Measurements from ENCODE around the gene CCDC15. TPM values are rescaled to one million over a fixed set of nuclear protein-coding genes. Genes with fewer than 3 reads are reported as not detected.

Gene CCDC15
- polyA plus RNA-seq, 2 of the 4 experiments (the other 2 are of a cell fraction) = 0.58 to 1.3 TPM

DNA sequence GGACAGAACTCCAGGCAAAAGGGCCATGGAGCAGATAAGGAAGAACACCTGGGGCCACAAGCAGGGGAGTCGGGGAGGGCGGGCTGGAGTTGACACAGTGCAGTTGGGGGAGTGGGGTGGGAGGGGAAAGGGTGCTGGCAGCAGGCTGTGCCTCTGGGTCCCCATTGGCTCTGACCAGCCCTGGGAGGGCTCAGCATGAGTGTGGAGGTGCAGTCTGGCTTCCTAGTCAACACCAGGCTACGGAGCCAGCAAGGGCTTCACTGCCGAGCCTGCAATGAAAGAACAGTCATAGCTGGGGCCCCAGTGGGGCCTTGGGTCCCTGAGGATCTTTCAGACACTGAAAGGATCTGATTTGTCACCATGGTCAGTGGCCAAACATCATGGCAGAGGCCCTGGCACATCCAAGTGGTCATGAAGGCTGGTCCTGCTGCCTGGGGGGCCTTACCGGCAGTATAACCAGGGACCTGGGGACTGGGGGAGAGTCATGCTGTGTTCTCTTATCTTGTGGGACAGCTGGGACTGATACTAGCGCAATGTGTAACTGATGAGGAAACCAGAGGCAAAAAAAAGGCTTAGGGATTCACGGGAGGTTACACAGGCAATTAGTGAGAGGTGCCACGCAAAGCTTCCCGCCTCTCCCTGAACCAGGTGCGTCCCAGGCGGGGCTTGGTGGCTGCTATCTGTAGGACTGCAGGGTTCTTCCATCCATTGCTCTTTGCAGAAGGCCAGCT is 120.7 kb downstream of the CCDC15 start:
- peaks cover 12% of the 10 kb centered on the region for H3K4me1 ChIP-seq
- ATAC-seq = no peak
- ChIA-PET POLR2A (no interaction called here), CTCF (interaction anchor here (1.4 kb wide), 1 partner anchor 67 kb away, joined by 3 read pairs; no protein-coding TSS in a partner anchor)
- no peak overlapping the region for H3K4me2 ChIP-seq
- no peak overlapping the region for H3K27ac ChIP-seq
- no peak for DNase-seq (ENCODE audit: low read depth in 1 of 2, low spot score in 1 of 2)
- WGBS (ENCODE audit: missing lambda C conversion rate) = 72% methylated on average over 7 of the region's 11 CpGs
- H3K9me3 ChIP-seq = no peaks in the 10 kb centered on the region
- TF ChIP-seq HOXA7 (CRISPR knock-in tag; IDR thresholded peaks at IDR 0.05) (no peak), HOXB13 (CRISPR knock-in tag; IDR thresholded peaks at IDR 0.05; ENCODE audit: low read depth) (no peak), FOSB (CRISPR knock-in tag; IDR thresholded peaks at IDR 0.05) (no peak), ZSCAN20 (CRISPR knock-in tag; IDR thresholded peaks at IDR 0.05) (no peak), JUNB (IDR thresholded peaks at IDR 0.05) (no peak), TP53 (CRISPR knock-in tag; IDR thresholded peaks at IDR 0.05) (no peak), MYC (IDR thresholded peaks at IDR 0.05; ENCODE audit: borderline replicate concordance, low read length) (no peak), ZC3H11A (IDR thresholded peaks at IDR 0.05) (no peak), GATA3 (IDR thresholded peaks at IDR 0.05; ENCODE audit: borderline replicate concordance) (no peak), KDM1A (IDR thresholded peaks at IDR 0.05; ENCODE audit: low read depth) (no peak), FOXS1 (CRISPR knock-in tag; IDR thresholded peaks at IDR 0.05) (no peak), RAD21 (conservative IDR thresholded peaks at IDR 0.05 in 1 of 2, IDR thresholded peaks at IDR 0.05 in 1 of 2) (no peak), EHMT2 (IDR thresholded peaks at IDR 0.05; ENCODE audit: low read depth) (no peak), ZNF302 (CRISPR knock-in tag; IDR thresholded peaks at IDR 0.05) (no peak), CBX8 (IDR thresholded peaks at IDR 0.05) (no peak), RARB (CRISPR knock-in tag; IDR thresholded peaks at IDR 0.05) (no peak), NFE2L2 (conservative IDR thresholded peaks at IDR 0.05; ENCODE audit: low read length) (no peak)
- TF ChIP-seq, protein P1, sequence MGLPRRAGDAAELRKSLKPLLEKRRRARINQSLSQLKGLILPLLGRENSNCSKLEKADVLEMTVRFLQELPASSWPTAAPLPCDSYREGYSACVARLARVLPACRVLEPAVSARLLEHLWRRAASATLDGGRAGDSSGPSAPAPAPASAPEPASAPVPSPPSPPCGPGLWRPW (IDR thresholded peaks at IDR 0.05) = no peak
- TF ChIP-seq, protein P2, sequence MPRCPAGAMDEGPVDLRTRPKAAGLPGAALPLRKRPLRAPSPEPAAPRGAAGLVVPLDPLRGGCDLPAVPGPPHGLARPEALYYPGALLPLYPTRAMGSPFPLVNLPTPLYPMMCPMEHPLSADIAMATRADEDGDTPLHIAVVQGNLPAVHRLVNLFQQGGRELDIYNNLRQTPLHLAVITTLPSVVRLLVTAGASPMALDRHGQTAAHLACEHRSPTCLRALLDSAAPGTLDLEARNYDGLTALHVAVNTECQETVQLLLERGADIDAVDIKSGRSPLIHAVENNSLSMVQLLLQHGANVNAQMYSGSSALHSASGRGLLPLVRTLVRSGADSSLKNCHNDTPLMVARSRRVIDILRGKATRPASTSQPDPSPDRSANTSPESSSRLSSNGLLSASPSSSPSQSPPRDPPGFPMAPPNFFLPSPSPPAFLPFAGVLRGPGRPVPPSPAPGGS (IDR thresholded peaks at IDR 0.05) = no peak
- TF ChIP-seq, protein P3, sequence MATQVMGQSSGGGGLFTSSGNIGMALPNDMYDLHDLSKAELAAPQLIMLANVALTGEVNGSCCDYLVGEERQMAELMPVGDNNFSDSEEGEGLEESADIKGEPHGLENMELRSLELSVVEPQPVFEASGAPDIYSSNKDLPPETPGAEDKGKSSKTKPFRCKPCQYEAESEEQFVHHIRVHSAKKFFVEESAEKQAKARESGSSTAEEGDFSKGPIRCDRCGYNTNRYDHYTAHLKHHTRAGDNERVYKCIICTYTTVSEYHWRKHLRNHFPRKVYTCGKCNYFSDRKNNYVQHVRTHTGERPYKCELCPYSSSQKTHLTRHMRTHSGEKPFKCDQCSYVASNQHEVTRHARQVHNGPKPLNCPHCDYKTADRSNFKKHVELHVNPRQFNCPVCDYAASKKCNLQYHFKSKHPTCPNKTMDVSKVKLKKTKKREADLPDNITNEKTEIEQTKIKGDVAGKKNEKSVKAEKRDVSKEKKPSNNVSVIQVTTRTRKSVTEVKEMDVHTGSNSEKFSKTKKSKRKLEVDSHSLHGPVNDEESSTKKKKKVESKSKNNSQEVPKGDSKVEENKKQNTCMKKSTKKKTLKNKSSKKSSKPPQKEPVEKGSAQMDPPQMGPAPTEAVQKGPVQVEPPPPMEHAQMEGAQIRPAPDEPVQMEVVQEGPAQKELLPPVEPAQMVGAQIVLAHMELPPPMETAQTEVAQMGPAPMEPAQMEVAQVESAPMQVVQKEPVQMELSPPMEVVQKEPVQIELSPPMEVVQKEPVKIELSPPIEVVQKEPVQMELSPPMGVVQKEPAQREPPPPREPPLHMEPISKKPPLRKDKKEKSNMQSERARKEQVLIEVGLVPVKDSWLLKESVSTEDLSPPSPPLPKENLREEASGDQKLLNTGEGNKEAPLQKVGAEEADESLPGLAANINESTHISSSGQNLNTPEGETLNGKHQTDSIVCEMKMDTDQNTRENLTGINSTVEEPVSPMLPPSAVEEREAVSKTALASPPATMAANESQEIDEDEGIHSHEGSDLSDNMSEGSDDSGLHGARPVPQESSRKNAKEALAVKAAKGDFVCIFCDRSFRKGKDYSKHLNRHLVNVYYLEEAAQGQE (IDR thresholded peaks at IDR 0.05) = no peak
- H3K4me3 ChIP-seq = no peak overlapping the region
- FAIRE-seq = no peak

DNA sequence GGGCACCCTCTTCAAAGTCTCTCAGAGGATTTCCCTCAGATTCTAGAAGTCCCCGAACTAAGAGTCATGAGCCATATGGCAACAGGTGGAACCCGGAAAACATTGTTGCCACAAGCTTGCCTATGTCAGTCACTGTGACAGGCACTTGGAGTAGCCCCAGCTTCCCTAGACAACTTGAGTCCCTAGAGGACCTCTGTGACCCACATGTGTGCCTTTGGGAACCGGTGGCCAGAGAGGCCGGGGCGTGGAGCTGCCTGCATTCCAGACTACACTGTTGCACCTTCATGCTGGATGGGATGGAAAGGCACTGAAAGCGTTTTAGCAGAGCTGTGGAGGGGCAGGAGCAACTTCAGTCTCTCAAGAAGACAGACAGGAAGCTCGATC is 121.2 kb downstream of the CCDC15 start:
- FAIRE-seq (no peak), DNase-seq (ENCODE audit: low read depth in 1 of 2, low spot score in 1 of 2) (no peak), ATAC-seq (no peak)
- TF ChIP-seq CHD4 (IDR thresholded peaks at IDR 0.05; ENCODE audit: borderline replicate concordance) (no peak), HDAC2 (IDR thresholded peaks at IDR 0.05) (no peak), FOSB (CRISPR knock-in tag; IDR thresholded peaks at IDR 0.05) (no peak), RARB (CRISPR knock-in tag; IDR thresholded peaks at IDR 0.05) (no peak), CBX2 (IDR thresholded peaks at IDR 0.05; ENCODE audit: borderline replicate concordance, low read depth) (no peak), RCOR1 (IDR thresholded peaks at IDR 0.05; ENCODE audit: low read depth, low read length) (no peak)
- TF ChIP-seq, protein P4, sequence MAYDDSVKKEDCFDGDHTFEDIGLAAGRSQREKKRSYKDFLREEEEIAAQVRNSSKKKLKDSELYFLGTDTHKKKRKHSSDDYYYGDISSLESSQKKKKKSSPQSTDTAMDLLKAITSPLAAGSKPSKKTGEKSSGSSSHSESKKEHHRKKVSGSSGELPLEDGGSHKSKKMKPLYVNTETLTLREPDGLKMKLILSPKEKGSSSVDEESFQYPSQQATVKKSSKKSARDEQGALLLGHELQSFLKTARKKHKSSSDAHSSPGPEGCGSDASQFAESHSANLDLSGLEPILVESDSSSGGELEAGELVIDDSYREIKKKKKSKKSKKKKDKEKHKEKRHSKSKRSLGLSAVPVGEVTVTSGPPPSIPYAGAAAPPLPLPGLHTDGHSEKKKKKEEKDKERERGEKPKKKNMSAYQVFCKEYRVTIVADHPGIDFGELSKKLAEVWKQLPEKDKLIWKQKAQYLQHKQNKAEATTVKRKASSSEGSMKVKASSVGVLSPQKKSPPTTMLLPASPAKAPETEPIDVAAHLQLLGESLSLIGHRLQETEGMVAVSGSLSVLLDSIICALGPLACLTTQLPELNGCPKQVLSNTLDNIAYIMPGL (CRISPR knock-in tag; IDR thresholded peaks at IDR 0.05; ENCODE audit: borderline replicate concordance) = no peak
- TF ChIP-seq, protein P5, sequence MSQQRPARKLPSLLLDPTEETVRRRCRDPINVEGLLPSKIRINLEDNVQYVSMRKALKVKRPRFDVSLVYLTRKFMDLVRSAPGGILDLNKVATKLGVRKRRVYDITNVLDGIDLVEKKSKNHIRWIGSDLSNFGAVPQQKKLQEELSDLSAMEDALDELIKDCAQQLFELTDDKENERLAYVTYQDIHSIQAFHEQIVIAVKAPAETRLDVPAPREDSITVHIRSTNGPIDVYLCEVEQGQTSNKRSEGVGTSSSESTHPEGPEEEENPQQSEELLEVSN (IDR thresholded peaks at IDR 0.05; ENCODE audit: borderline replicate concordance, low read depth) = no peak
- Histone ChIP-seq H3K27ac (no peak overlapping the region), H3K4me2 (no peak overlapping the region), H3K9me3 (no peaks in the 10 kb centered on the region), H3K4me3 (no peak overlapping the region), H3K4me1 (peaks cover 12% of the 10 kb centered on the region)
- 65% methylated on average over 6 of the region's 7 CpGs for WGBS (ENCODE audit: missing lambda C conversion rate)
- POLR2A ChIA-PET = no interaction called here
- CTCF ChIA-PET = interaction anchor here (0.5 to 1.4 kb wide), 2 partner anchors 67 to 83 kb away, joined by 3 to 5 read pairs; no protein-coding TSS in a partner anchor
